ENCODE measurements around the gene NFIA.

The NFIA gene

DNA sequence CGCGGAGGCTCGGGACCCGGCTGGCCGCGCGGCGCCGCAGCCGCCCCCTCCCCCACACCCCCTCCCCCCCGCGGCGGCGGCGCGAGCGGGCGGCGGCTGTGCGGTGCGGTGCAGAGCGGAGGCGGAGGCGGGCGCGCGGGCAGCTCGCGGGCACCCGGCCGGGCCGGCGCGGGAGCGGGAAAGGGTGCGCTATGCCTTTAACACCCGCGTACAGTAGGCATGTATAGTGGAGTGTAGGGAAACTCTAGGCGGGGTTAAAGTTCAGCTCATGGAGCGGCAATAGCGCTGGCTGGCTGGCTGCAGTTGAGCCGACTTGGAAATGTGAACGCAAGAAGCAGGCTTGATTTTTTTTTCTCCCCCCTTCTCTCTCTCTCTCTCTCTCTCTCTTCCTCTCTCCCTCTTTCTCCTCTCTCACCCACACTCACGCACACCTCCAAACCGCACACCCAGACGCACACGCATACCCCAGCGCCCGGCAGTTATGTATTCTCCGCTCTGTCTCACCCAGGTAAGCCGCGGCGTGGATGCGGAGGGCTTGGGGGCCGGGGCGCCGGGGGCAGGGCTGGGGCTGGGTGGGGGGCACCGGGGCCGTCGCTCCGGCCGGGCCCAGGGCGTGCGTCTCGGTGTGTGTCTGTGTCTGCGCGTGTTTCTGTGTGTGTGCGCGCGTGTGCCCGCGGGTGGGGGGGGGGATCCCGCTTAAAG is at the start of gene NFIA:
NFIA (plus strand) TSS at position 251 of the 702 bp plus-strand sequence.
- DNase-seq (ENCODE audit: low read depth in 2 of 2, low spot score in 1 of 2) = no peak

DNA sequence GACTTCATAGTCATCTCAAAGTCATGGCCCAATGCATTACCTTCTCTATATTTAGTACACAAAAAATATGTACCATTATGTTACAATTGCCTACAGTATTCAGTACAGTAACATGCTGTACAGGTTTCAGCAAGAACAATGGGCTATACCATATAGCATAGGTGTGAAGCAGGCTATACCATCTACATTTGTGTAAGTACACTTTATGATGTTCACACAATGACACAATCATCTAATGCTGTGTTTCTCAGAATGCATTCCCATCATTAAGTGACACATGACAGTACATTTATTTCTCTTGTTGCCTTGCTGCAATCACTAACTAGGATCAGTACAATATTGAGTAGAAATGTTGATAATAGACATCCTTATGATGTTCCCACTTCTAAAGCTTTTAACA is 46.5 kb upstream of the NFIA start:
- DNase-seq (ENCODE audit: low read depth in 2 of 2, low spot score in 1 of 2) = no peak

DNA sequence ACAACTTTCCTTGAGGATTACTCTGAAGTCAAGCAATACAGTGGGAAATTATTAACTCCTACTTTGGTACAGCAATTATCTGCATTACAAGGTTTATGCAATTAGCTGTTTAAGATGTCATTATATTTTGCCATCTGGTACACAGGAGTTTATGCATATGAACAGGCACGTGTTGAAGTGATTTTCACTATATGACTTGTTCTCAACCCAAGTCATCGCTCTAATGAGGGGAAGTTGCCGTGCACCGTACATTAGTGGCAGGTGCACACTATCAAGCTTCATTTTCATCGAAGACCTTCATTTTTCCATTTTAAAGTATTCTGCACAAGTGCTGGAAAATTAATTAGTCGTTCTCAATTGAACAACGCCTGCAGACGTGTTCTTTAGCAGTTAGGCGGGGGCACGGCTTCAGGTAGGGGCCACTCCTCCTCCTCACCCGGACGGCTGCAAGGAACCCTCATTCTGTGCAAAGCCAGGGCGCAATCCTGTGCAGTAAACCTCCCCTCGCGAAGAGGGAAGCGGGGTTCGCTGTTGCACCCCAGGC is 39.8 kb upstream of the NFIA start:
- no peak for DNase-seq (ENCODE audit: low read depth in 2 of 2, low spot score in 1 of 2)

DNA sequence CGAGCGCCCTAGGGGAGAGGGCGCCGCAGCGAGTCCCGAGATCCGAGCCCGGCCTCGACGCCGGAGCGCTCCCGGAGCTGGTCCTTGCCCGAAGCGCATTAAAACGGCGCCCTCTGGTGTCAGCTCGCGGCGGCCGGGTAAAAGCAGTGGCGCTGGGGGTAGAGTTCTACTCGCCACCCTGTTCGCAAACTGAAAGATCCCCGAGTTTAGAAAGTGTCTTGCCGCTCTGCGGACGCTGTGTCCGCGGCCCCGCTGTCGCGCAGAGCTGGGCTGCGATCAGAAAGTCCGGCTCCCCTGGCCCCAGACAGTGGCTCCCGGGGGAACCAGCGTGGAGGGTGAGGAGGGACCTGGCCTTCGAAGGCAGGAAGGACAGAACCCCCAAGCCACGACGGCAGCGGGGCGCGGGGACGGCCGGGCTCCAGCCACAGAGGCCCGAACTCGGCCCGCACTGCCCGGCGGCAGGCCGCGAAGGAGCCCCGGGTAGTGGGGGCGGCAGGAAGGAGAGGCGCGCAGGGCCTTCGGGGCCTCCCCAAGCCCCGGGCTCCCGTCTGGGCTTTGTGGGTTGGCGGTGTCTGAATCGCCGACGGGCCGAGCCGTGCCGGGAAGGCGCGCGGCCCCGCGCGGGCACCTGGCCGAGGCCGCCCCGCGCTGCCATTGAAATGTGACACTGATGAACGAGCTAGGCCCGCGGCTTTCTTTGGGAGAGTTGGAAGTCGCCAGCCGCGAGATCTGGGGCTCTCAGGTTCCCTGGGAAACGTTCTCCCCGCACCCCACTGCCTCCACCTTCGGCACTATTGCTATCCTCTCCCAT is 39.1 kb upstream of the NFIA start:
- DNase-seq (ENCODE audit: low read depth in 2 of 2, low spot score in 1 of 2) = peak; percentile 60 to 64

DNA sequence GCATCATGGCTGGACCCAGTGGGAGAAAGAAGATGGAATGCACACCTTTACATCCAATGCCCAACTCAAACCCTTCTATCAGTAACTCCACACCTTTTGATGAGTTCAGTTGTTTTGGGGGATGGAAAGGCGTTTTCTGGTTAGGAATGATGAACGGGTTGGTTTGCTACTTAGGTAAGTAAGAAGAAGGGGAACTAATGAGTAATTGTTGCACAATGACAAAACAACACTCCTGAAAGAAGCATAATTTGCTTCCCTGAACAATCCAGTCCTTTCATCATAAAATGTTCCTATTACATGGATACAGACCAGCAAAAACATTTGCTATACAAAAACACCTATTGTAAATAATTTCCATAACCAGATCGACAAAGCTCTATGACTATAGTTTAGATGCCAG is 35.9 kb upstream of the NFIA start:
- DNase-seq (ENCODE audit: low read depth in 2 of 2, low spot score in 1 of 2) = no peak

DNA sequence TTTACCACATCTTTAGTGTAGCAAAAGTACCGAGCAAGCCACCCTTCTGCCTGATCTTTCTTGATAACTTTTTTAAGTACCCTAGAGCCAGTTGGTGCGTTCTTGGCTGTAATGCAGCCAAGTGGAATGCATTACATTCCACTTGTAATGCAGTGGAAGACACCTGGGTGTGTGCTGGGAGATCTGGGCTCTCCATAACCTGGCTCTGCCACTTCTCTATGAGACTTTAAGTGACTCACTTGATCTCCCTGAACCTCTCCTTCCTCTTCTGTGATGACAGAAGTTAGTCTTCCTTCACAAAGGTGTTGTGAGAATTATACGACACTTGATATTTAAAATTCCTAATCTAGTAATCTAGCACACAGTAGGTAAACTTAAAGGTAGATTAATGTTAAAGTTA is 35.3 kb upstream of the NFIA start:
- no peak for DNase-seq (ENCODE audit: low read depth in 2 of 2, low spot score in 1 of 2)

DNA sequence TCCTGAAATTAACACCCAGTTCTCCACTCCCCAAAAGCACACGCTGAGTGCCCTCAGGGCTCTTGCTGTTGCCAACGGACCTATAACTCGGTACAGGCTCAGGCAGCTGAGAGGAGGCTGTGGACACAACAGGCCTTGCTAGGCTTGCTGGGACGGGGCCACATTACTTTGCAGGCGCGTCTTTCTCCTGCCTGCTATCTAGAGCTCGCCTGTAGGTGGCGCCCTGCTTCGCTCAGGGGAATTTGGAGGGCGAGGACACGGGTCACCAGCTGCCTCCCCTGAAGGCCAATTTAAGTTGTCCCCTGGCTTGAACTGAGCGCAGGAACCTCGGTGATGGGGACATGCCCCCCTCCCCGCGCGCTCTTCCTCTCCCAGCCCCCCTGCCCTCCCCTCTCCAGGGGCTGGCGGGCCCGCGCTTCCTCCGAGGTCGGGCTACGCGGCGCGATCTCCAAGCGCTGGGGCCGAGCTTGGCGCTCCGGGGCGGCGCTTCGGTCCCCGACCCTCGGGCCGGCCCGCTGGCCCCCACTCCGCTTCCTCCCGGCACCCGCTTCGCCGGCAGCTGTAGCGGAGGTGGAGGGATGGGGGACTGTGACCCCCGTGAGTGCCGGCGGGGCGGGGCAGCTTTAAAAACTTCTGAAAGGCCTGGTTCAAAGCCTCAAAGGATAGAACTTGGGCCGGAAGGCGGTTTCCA is 32.4 kb upstream of the NFIA start:
- peak; percentile 81 to 82 for DNase-seq (ENCODE audit: low read depth in 2 of 2, low spot score in 1 of 2)

DNA sequence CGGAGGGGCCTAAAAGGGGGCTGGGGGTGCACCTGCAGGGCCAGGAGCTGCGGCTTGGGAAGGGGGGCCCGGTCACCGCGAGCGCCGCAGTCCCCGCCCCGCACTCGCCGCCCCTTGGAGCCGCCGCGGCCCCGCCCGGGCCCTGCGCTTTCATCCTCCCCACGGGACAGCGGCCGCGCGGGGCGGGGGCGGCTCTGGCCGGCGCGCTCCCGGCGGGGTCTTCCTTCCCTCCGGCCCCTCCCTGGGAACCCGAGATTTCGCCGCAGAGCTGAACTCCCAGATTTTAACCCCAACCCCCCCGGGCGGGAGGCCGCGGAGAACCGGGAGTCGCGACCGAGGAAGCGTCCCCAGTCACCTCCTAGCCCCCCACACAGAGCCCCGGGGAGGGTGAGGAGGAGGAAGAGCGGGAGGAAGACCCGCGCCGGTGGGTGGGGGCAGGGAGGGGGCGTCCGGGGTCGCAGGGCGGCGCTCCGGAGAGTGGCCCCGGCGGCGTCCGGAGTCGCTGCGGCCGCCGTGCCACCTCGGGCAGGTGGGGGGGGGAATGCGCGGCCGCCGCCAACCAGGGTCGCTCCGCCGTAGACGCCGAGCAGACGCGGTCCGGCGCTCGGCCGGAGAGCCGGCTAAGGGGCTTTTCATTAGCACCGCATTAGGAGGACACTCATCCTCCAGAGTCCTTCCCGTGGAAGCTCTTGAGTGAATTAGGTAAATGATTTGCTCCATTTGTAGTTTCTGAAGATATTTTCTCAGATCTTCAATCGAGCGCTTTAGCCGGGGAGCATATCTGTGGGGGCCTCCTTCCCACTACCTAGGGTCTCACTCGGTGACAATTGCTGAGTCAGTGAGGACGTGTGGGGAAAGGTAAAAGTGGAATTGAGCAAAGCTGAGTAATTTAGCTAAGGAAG is 31.6 kb upstream of the NFIA start:
- DNase-seq (ENCODE audit: low read depth in 2 of 2, low spot score in 1 of 2) = no peak

DNA sequence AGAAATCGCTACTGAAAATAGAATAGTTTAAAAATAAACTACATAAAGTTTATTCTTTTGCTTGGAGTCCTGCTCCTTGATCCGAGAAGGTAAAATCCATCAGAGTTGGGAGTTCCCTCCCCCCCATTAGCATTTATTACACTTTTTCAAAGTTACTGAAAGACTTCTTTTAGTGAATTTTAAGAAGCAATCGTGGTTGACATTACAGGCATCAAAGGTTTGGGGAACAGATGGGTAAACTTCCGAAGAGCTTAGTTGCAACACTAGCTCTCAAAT is 31.0 kb upstream of the NFIA start:
- DNase-seq (ENCODE audit: low read depth in 2 of 2, low spot score in 1 of 2) = no peak

DNA sequence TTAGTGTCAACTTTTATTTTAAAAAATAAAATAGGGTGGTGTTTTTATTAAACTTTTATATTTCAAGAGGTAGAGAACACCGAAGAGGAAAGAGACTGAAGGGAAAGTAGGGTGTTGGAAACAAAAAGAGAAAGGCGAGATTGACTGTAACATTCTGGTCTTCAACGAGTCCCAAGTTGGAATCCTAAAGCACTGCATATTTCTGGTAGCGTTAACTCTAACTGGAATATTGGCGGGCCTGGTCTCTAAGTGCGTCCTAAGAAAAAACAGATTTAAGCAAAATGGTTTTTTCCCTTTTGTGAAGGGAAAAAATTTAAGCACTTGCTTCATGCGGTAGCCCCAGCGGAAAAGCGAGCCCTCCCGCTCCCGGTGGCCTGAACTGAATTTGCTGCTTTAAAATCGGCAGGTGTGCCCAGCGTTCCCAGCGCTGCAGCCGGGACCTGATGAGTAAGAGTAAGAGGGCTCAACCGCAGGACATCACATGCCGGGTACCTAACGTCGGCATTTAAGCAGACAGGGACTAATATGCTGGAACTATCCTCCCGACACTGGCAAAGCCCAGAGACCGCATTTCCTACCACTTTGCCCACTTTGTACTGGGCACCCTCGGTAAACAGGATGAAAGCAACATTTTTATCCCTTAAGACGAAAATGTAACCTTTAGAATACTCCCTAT is 30.5 kb upstream of the NFIA start:
- DNase-seq (ENCODE audit: low read depth in 2 of 2, low spot score in 1 of 2) = no peak

DNA sequence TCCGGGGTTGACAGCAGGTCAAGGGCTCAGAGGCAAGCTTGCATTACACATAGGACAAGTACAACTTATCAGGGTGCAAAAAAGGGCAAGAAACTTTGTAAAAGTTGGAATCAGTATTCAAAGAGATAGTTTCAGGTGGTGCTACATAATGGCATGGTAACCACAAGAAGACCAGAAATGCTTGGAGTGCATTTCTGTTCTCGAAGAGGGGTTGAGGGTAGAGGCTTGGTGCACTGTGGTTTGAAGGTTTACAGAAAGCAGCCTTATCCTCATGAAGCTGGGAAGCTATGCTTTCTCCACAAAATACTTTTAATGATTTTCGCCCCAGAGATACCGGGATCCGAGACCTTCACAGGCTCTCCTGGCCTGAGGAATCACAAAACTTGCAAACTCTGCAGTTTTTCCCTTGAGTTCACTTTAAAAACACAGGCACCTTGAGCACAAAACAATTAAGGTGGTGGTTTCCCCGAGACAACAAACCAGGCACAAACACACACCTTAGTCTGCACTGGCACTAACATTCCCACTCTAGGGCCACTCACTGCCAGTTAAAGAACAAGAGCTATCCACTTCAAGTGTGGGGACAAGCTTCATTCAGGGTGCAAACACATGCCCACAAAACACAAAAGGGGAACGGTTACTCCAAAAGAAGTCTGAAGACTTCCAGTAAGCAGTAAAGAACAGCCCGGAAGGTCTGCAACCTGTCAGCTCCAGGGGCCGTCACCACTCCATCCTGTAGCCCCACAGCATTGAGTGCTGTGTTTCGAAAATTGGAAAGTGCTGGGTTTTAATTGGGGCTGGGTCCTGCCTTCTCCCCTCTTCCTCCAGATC is 29.8 kb upstream of the NFIA start:
- no peak for DNase-seq (ENCODE audit: low read depth in 2 of 2, low spot score in 1 of 2)

DNA sequence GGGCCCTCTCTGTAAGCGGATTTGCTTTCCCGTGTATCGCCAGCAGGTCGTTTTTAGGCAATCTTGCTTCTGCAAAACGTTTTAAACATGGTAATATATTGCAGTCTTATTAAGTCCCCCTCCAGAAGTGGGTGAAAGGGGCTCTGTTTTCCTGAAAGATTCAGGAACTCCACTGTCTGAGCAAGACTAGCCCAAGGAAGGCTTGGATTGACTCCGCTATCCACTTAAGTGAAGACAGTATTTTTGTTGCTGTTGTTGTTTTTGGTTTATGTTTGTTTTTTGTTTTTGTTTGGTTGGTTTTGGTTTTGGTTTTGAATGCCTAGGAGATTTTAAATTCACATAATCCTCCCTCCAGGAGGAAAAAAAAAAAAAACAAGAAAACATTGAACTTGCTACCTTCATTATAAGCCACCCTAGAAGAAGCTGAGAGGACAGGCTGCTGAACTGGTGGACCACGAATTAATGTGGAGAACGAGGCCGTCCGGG is 29.1 kb upstream of the NFIA start:
- no peak for DNase-seq (ENCODE audit: low read depth in 2 of 2, low spot score in 1 of 2)

DNA sequence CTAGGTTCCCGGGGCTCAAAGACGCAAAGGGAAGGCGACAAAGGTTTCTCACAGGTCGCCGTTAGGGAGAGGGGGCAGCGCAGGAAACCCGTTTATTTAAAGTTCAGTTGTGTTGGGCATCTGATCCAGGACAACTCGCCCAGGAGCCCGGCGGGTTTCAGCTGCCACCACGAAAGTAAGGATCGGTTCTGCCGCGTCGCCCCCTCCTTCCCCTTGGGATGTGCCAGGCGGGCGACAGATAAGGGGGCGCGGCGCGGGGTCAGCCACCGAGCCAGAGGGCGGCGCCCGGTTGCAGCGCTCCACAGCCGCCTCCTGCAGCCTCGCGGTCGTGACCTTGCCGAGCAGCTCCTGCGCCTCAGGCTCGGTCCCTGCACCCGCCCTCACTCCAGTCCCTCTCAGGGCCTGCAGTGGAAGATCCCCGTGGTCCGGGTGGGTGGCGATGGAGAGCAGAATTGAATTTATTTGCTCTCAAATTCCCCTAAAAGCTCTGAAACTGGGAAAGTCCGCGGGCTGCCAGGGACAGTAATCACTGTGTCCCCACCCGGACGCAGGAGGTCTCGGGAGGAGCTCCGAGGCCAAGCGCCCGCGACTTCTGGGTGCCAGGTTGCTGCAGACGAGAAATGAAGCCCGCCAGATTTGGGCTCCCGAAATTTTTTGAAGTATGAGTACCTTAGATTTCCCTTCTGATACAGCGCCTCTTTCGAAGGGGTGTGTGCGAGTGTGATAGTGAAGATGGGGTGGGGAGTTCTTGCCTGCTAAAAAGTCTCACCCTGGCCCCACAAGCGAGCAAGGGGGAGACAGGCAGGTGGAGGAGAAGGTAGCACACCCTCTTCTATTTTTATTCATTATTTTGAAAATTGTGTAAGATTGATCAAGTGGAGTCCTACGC is 28.4 kb upstream of the NFIA start:
- DNase-seq (ENCODE audit: low read depth in 2 of 2, low spot score in 1 of 2) = no peak

DNA sequence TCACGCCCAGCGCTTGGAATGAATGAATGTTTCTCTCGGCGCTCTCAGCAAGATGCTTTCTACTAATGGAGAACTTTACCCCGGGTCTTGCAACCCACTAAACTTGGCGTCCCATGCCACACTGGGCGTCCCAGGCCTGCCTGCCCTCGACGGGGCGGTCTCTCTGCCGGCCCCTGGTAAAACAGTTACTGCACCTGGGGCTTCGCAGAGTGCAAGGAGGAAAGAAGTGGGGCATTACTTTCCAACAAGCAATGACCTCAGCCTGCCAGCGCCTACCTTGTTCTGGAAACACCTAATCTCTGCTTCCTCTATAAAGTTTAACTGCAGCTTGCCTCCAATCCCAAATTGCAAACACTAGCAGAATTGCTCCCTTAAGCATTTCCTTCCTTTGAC is 27.8 kb upstream of the NFIA start:
- DNase-seq (ENCODE audit: low read depth in 2 of 2, low spot score in 1 of 2) = no peak

DNA sequence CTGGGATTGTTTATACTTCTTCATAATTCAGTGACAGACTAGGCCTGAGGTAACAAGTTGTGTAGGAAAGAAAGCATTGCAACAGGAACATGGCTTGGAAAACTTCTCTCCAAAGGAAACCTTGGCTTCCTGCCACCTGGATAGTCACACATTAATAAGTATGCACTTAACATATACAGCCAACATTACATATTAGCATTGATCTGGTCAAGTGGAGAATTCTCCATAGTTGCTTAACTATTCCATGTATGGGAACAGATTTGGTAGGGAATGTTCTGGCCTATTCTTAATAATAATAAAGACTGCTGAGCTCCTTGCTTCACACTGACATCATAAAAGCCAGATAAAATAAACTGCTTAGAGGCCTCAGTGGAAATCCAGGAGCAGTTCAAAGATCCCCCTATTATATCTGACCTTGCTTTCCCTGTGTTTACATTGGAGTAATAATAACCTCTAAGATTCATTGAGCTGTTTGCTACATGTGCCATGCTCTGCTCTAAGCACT is 27.2 kb upstream of the NFIA start:
- DNase-seq (ENCODE audit: low read depth in 2 of 2, low spot score in 1 of 2) = no peak

DNA sequence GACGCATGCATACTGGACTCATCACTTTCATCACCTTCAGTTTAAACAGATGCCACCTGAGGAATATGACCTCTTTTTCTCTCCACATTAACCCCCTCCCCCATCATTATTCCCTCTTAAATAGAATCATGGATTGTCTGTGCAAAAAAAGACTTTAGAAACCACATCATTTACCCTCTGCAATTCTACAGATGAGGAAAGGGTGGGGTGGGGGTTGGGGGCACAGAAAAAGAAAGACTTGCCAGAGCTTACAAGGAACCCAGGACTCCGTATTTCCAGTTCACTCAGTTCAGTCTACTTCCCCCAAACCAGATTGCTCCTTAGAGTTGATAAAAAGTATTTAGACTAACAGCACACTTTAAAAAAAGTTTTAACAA is 26.2 kb upstream of the NFIA start:
- no peak for DNase-seq (ENCODE audit: low read depth in 2 of 2, low spot score in 1 of 2)

DNA sequence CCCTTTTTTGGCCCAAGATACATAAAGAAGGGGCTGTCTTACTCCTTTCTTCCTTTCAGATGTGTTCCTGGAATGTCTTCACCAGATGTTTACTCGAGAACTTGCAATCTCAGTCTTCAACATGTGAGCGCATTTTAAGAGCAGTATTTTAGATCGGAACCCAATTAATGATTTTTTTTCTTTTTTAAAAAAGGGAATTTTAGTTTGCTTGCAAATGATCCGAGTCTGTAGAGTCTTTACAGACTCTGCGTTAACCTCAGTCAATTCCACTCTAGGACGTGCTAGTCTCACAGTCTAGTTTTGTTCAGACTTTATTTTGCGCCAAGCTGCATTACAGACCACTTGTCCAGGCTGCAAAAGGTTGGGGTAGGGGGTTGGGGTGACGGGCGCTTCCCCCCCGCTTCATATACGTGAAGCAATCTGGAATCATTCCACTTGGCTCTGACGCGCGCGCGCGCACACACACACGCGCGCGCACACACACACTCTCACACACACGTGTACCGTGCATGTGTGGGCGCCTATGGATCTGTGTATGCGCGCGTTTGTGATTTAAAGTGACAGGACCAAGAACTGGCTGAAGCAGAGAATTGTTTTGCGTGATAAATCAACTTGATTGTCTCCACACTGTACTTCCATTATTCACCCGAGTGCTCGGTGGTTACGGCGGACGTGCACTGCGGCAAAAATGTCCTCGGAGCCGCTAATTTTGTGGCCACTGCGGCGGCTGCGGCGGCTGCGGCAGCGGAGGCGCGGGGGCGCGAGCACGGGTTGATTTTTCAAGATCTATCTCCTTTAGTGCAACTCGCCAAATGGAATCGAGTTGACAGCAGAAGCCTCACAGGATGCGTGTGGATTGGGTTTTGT is 25.6 kb upstream of the NFIA start:
- DNase-seq (ENCODE audit: low read depth in 2 of 2, low spot score in 1 of 2) = no peak

Data from stimulated activated CD8-positive, alpha-beta memory T cell treated with anti-CD3 and anti-CD28 coated beads, Interleukin-4, amount 100 ng/mL, for 1 hour (primary cell).